Astrocyte (in vitro differentiated cells and primary cell): Measurements from ENCODE around the gene ADGRF1.

Experiments
- EZH2 ChIP-seq: IDR thresholded peaks from 2 replicates; pipeline ENCODE4 v1.6.1; 2012; ENCODE audit warnings: mild to moderate bottlenecking, low read length, inconsistent platforms; ENCODE audit not compliant: insufficient read depth
- TF ChIP-seq, protein P1 (sequence below): IDR thresholded peaks from 2 replicates; pipeline ENCODE4 v1.5.1; 2011; ENCODE audit warnings: low read depth, mild to moderate bottlenecking, inconsistent platforms, low read length, moderate library complexity; ENCODE audit not compliant: insufficient read depth

DNA sequence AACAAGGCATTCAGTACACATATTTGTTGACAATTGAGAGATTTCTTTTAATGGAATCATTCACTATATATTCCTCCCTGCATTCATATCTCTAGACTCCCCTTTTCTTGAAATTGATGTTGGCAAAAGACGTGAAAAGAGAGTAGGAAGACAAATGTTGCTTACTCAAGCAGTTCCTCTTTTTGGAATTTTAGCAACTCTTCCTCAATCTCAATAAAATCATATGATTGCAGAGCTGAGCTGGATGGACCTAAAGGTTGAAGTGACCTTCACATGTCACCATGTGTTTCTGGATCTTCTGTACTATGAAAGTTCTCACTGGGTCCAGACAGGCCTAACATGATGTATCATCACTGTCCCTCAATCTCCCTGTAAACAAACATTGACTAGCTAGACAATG lies 18.6 kb downstream of the ADGRF1 start:
- no peak for TF ChIP-seq EZH2
- TF ChIP-seq, protein P1, sequence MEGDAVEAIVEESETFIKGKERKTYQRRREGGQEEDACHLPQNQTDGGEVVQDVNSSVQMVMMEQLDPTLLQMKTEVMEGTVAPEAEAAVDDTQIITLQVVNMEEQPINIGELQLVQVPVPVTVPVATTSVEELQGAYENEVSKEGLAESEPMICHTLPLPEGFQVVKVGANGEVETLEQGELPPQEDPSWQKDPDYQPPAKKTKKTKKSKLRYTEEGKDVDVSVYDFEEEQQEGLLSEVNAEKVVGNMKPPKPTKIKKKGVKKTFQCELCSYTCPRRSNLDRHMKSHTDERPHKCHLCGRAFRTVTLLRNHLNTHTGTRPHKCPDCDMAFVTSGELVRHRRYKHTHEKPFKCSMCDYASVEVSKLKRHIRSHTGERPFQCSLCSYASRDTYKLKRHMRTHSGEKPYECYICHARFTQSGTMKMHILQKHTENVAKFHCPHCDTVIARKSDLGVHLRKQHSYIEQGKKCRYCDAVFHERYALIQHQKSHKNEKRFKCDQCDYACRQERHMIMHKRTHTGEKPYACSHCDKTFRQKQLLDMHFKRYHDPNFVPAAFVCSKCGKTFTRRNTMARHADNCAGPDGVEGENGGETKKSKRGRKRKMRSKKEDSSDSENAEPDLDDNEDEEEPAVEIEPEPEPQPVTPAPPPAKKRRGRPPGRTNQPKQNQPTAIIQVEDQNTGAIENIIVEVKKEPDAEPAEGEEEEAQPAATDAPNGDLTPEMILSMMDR: no peak
